NB4 (cell line): Measurements from ENCODE around the gene SNCG.
"Not testable (repeated sequence)": the region's sequence is repeated elsewhere in the genome, so short reads cannot be mapped to it uniquely, and the experiment has no call there.

ENCODE experiments used
- DNase-seq: peaks from one replicate; pipeline ENCODE4 v3.0.0; 2010; ENCODE audit warnings: low read depth
- H3K4me3 ChIP-seq: one replicate; pipeline ENCODE4 v1.5.1; 2011; ENCODE audit warnings: mild to moderate bottlenecking, low read depth, low read length, moderate library complexity
- MYC ChIP-seq: IDR thresholded peaks from 2 replicates; pipeline ENCODE4 v1.6.1; 2011; ENCODE audit warnings: low read depth, low read length
- POLR2A ChIP-seq: IDR thresholded peaks from 2 replicates; pipeline ENCODE4 v1.6.1; 2011; ENCODE audit warnings: mild to moderate bottlenecking; ENCODE audit not compliant: insufficient read length; ENCODE audit errors: extremely low read depth
- TF ChIP-seq, protein P1 (sequence below): IDR thresholded peaks from one replicate; pipeline ENCODE4 v1.5.1; 2012; ENCODE audit warnings: low read depth, low read length
- TF ChIP-seq, protein P2 (sequence below): IDR thresholded peaks from 2 replicates; pipeline ENCODE4 v1.6.1; 2011; ENCODE audit warnings: low read depth, low read length

SNCG gene

DNA sequence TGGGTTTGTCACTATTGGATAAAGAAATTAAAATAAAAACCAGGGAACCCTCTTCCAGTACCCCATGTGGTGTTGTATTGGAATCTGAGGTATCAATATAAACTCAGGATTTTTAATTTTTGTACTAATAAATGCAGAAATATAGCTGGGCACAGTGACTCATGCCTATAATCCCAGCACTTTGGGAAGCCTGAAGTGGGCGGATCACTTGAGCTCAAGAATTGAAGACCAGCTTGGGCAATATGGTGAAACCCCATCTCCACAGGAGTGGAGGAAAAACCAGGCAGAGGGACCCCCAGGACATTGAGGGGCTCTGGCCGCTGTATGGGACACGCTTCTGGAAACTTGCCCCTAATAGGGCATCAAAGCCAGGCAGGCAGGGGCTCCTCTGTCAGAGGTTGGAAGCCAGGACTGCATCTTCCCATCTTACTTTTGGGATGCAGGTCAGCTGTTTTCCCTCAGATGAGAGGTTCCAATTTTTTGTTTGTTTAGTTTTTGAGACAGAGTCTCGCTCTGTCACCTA is 21.0 kb downstream of the SNCG start:
- H3K4me3 ChIP-seq = no peak overlapping the region
- TF ChIP-seq, protein P1, sequence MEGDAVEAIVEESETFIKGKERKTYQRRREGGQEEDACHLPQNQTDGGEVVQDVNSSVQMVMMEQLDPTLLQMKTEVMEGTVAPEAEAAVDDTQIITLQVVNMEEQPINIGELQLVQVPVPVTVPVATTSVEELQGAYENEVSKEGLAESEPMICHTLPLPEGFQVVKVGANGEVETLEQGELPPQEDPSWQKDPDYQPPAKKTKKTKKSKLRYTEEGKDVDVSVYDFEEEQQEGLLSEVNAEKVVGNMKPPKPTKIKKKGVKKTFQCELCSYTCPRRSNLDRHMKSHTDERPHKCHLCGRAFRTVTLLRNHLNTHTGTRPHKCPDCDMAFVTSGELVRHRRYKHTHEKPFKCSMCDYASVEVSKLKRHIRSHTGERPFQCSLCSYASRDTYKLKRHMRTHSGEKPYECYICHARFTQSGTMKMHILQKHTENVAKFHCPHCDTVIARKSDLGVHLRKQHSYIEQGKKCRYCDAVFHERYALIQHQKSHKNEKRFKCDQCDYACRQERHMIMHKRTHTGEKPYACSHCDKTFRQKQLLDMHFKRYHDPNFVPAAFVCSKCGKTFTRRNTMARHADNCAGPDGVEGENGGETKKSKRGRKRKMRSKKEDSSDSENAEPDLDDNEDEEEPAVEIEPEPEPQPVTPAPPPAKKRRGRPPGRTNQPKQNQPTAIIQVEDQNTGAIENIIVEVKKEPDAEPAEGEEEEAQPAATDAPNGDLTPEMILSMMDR = no peak
- TF ChIP-seq MYC = no peak
- TF ChIP-seq, protein P2, sequence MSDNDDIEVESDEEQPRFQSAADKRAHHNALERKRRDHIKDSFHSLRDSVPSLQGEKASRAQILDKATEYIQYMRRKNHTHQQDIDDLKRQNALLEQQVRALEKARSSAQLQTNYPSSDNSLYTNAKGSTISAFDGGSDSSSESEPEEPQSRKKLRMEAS = no peak
- TF ChIP-seq POLR2A = no peak
- DNase-seq = no peak

DNA sequence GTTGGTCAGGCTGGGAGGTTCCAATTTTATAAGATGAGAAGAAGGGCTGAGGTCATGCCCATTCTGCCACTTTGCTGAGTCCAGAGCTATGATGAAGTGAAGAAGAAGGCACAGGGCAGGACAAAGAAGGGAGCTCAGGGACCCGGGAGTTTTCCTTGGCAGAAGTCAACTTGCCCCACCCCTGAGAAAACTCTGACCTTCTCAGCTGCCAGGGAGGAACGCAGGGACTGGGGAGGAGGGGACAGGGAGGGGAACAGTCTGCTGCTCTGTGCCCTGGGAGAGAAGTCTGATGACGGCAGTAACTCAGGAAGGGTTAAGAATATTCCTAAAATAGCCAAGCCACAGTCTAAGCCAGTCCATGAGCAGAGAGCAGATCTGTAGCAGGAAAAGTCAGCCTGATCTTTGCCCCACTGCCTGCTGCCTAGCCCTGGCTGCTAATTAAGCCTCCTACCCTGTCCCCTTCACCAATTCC is 21.6 kb downstream of the SNCG start:
- DNase-seq = no peak
- no peak for TF ChIP-seq MYC
- TF ChIP-seq POLR2A = no peak
- TF ChIP-seq, protein P2 = no peak
- TF ChIP-seq, protein P1 = no peak
- H3K4me3 ChIP-seq = no peak overlapping the region

DNA sequence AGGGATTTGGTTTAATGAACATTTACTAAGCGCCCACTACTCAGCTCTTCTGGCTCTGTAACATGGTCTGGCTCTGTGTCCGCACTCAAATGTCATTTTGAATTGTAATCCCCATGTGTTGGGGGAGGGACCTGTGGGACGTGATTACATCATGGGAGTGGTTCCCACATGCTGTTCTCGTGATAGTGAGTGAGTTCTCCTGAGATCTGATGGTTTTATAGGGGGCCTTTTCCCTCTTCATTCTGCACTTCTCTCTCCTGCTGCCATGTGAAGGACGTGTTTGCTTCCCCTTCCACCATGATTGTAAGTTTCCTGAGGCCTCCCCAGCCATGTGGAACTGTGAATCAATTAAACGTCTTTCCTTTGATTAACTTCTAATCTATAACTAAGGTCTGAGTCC is 22.6 kb downstream of the SNCG start:
- peak; percentile 37 for DNase-seq

DNA sequence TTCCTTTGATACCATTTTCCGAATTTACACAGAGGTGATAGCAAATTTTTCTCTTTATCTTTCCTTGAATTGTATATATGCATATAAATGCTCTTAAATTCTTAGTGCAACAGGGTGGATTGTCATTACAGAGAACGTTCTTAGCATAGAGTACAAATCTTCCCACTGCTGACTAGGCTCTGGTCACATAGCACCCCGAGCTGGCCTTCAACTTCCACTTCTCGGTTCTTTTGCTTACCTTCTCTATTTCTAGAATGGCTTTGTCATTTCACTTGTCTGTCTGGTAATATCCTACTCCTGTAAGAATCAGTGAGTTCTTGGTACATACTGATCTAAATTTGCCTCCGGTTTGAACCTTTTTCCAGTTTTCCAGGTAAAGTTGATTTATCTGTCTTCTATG is 23.3 kb downstream of the SNCG start:
- no peak overlapping the region for H3K4me3 ChIP-seq
- no peak for DNase-seq

More for the DNA sequence above, 22.6 kb downstream of the SNCG start:
- not testable (repeated sequence) for H3K4me3 ChIP-seq

DNA sequence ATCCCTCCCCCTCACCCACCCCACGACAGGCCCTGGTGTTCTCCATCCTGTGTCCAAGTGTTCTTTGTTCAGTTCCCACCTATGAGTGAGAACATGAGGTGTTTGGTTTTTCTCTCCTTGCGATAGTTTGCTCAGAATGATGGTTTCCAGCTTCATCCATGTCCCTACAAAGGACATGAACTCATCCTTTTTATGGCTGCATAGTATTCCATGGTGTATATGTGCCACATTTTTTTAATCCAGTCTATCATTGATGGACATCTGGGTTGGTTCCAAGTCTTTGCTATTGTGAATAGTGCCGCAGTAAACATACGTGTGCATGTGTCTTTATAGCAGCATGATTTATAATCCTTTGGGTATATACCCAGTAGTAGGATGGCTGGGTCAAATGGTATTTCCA is 26.1 kb downstream of the SNCG start:
- not testable (repeated sequence) for H3K4me3 ChIP-seq, DNase-seq

More for the DNA sequence above, 23.3 kb downstream of the SNCG start:
- TF ChIP-seq MYC (no peak), POLR2A (no peak)
- TF ChIP-seq, protein P1 = no peak
- TF ChIP-seq, protein P2 = no peak

DNA sequence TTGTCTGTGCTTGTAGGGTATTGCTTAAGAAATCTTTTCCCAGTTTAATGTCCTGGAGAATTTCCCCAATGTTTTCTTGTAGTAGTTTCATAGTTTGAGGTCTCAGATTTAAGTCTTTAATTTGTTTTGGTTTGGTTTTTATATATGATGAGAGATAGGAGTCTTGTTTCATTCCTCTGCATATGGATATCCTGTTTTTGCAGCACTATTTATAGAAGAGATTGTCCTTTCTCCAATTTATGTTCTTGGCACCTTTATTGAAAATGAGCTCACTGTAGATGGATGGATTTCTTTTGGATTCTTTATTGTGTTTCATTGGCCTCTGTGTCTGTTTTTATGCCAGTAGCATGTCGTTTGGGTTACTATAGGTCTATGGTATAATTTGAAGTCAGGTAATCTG is 30.1 kb downstream of the SNCG start:
- TF ChIP-seq MYC = no peak
- TF ChIP-seq, protein P1 = no peak
- TF ChIP-seq, protein P2 = no peak
- TF ChIP-seq POLR2A = no peak

DNA sequence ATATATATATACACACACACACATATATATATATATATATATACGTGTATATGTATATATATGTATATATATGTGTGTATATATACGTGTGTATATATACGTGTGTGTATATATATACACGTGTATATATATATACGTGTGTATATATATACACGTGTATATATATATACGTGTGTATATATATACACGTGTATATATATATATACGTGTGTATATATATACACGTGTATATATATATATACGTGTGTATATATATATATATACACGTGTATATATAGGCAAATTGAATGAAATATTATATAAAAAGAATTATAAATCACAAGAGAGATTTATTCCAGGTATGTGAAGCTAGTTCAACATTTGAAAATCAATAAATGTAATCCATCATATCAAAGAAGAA is 33.0 kb downstream of the SNCG start:
- not testable (repeated sequence) for H3K4me3 ChIP-seq, DNase-seq

More for the DNA sequence above, 30.1 kb downstream of the SNCG start:
- DNase-seq = no peak
- no peak overlapping the region for H3K4me3 ChIP-seq

DNA sequence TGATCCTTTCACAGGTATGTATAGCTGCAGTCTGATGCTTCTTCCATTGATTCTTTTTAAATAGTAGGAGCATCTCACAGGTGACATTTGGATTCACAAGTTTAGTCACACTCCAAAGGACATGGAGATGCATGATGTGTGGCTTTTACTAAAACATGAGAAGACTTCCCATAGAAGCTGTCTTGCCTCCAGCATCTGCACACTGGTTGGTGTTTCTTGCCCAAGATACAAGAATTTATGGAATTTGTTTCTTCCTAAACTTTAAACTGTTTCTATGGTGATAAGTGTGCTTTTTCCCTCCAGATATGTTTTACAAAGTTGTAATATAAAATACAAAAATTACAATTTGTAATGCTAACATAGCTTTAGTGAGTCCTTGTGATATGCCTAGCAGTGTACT is 34.1 kb downstream of the SNCG start:
- DNase-seq = no peak

More for the DNA sequence above, 34.1 kb downstream of the SNCG start:
- no peak overlapping the region for H3K4me3 ChIP-seq
- TF ChIP-seq, protein P2 = no peak
- TF ChIP-seq POLR2A = no peak
- TF ChIP-seq, protein P1 = no peak
- no peak for TF ChIP-seq MYC
